GM23248 (cell line): ENCODE measurements around the gene BICRA. TPM values are rescaled to one million over a fixed set of nuclear protein-coding genes. Genes with fewer than 3 reads are reported as not detected.

Experiments
- DNase-seq: peaks from one replicate; pipeline ENCODE4 v3.0.0-alpha.2; 2015
- H2AFZ ChIP-seq: fragments of 200-600 bp; sonication (generic); 2 replicates; pipeline ENCODE4 v1.6.1; 2016; ENCODE audit warnings: antibody characterized with exemption
- H3F3A ChIP-seq: fragments of 200-600 bp; sonication (generic); 2 replicates; pipeline ENCODE4 v1.6.1; 2016; ENCODE audit warnings: mild to moderate bottlenecking, antibody characterized with exemption, mixed run types; ENCODE audit not compliant: insufficient read depth
- H3K27ac ChIP-seq: fragments of 200-600 bp; sonication (generic); 2 replicates; pipeline ENCODE4 v1.5.1; 2016; ENCODE audit warnings: mild to moderate bottlenecking
- H3K27me3 ChIP-seq: fragments of 200-600 bp; sonication (generic); replicated peaks from 2 replicates; pipeline ENCODE4 v1.6.1; 2016; ENCODE audit warnings: mild to moderate bottlenecking; ENCODE audit not compliant: insufficient read depth
- H3K36me3 ChIP-seq: fragments of 200-600 bp; sonication (generic); 2 replicates; pipeline ENCODE4 v1.6.1; 2016; ENCODE audit warnings: low read depth, mild to moderate bottlenecking
- H3K4me1 ChIP-seq: fragments of 200-600 bp; sonication (generic); 2 replicates; pipeline ENCODE4 v1.6.1; 2016; ENCODE audit warnings: mild to moderate bottlenecking; ENCODE audit not compliant: insufficient read depth
- H3K4me2 ChIP-seq: fragments of 200-600 bp; sonication (generic); one replicate; pipeline ENCODE4 v1.6.1; 2016; ENCODE audit warnings: mild to moderate bottlenecking; ENCODE audit not compliant: unreplicated experiment
- H3K4me3 ChIP-seq: fragments of 200-600 bp; sonication (generic); 2 replicates; pipeline ENCODE4 v1.5.1; 2016; ENCODE audit warnings: mild to moderate bottlenecking
- H3K79me2 ChIP-seq: fragments of 200-600 bp; sonication (generic); 2 replicates; pipeline ENCODE4 v1.6.1; 2016; ENCODE audit warnings: mild to moderate bottlenecking; ENCODE audit not compliant: insufficient read depth
- H3K9ac ChIP-seq: fragments of 200-600 bp; sonication (generic); 2 replicates; pipeline ENCODE4 v1.6.1; 2016; ENCODE audit warnings: mild to moderate bottlenecking
- H3K9me2 ChIP-seq: fragments of 200-600 bp; sonication (generic); 2 replicates; pipeline ENCODE4 v1.6.1; 2016; ENCODE audit warnings: mixed run types, mild to moderate bottlenecking, moderate library complexity; ENCODE audit not compliant: insufficient read depth
- H3K9me3 ChIP-seq: fragments of 200-600 bp; sonication (generic); one replicate; pipeline ENCODE4 v1.6.1; 2017; ENCODE audit warnings: low read depth
- H4K20me1 ChIP-seq: fragments of 200-600 bp; sonication (generic); 2 replicates; pipeline ENCODE4 v1.6.0; 2016; ENCODE audit not compliant: insufficient read depth
- EZH2 ChIP-seq: fragments of 200-600 bp; sonication (generic); IDR thresholded peaks from 2 replicates; pipeline ENCODE4 v1.6.1; 2018; ENCODE audit warnings: antibody characterized with exemption, mild to moderate bottlenecking; ENCODE audit not compliant: insufficient read depth, poor library complexity, severe bottlenecking
- EZH2phosphoT487 ChIP-seq: fragments of 200-600 bp; sonication (generic); IDR thresholded peaks from 2 replicates; pipeline ENCODE4 v1.6.1; 2018; ENCODE audit warnings: antibody characterized with exemption, moderate library complexity, mild to moderate bottlenecking, low read depth; ENCODE audit not compliant: insufficient read depth
- WGBS, 2 experiments: methylation state at CpG; one replicate each; pipeline ENCODE4 v1.1.6; 2015 to 2017; ENCODE audit warnings: low lambda C conversion rate in 2 of 2, low coverage in 1 of 2; ENCODE audit errors: missing lambda C conversion rate in 2 of 2; 5-methylcytosine and 5-hydroxymethylcytosine counted together
- in situ Hi-C: fragments of 300-500 bp; cut with MboI; formaldehyde crosslinking; loops from 2 replicates; pipeline ENCODE4 v1.15.0; 2020
- polyA plus RNA-seq: library from polyadenylated mRNA; unstranded; fragments of >200 nt; fragmentation: Nextera tagmentation; extraction: Ambion mirVana; gene quantifications from 2 replicates; pipeline ENCODE4 v1.2.1, GENCODE V29; 2016
- total RNA-seq: library from RNA; depleted of rRNA; stranded (reverse); fragments of >200 nt; shearing (Covaris generic); gene quantifications from 2 replicates; pipeline ENCODE4 v1.2.3, GENCODE V29; 2014

BICRA gene
- total and polyA plus RNA-seq, 2 experiments from 2014 or later: 0.86 to 1.1 TPM

DNA sequence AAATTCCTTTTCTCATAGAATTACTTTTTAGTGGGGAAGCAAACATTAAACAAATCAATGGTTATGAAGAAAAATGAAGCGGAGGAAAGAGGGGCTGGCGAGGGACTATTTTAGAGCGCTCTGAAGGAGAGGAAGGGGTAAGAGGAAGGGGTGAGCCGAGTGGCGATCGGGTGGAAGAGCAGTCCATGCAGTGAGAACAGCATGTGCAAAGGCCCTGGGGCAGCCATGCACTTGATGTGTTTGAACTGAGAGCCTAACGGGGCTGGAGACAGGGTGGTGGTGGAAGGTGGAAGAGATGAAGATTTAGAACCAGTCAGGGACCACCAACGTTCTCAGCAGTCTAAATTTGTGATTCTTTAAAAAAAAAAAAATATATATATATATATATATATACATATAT lies 122.0 kb downstream of the BICRA start:
- Histone ChIP-seq H3K79me2 (peaks cover 94% of the 10 kb centered on the region), H3K27me3 (no peaks in the 10 kb centered on the region)

DNA sequence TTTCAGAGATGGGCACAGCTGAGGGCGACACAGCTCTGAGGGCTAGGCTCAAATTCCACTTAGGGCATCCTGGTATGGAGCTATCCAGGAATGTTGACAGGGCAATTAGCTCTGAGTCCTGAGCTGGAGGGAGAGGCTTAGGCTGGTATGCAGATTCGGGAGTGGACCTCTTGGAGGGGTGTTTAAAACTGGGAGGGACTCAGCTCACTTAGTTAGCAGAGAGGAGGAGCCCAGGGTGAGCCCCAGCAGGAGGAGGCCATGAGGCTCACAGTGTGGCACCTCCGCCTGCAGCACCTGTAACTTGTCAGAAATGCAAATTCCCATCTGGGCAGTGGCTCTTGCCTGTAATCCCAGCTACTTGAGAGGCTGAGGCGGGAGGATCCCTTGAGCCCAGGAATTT lies 126.2 kb downstream of the BICRA start:
- Histone ChIP-seq H3K27me3 (no peaks in the 10 kb centered on the region), H3K27ac (no peak overlapping the region), H3K9me2 (no peaks in the 10 kb centered on the region), H2AFZ (no peak overlapping the region), H3K4me2 (no peak overlapping the region), H3F3A (peaks cover 45% of the 10 kb centered on the region), H3K4me1 (no peaks in the 10 kb centered on the region), H3K36me3 (peaks cover 63% of the 10 kb centered on the region), H3K9ac (no peak overlapping the region), H3K79me2 (peaks cover 75% of the 10 kb centered on the region), H3K9me3 (no peaks in the 10 kb centered on the region), H3K4me3 (no peak overlapping the region), H4K20me1 (no peaks in the 10 kb centered on the region)
- TF ChIP-seq EZH2phosphoT487: no peak
- TF ChIP-seq EZH2: no peak
- WGBS, 2 experiments: 72 to 73% methylated on average over 4 of the region's 4 CpGs
- no peak for DNase-seq
- in situ Hi-C loops: no loop called here

More for the DNA sequence above, 122.0 kb downstream of the BICRA start:
- H4K20me1 ChIP-seq: no peaks in the 10 kb centered on the region
- WGBS, 2 experiments: 81 to 88% methylated on average over 7 to 8 of the region's 8 CpGs
- no peak overlapping the region for H2AFZ ChIP-seq
- H3K4me3 ChIP-seq: no peak overlapping the region
- H3F3A ChIP-seq: peaks cover 47% of the 10 kb centered on the region
- DNase-seq: no peak
- no peaks in the 10 kb centered on the region for H3K9me3 ChIP-seq
- no peak overlapping the region for H3K4me2 ChIP-seq
- H3K9me2 ChIP-seq: no peaks in the 10 kb centered on the region
- H3K27ac ChIP-seq: no peak overlapping the region
- in situ Hi-C loops: no loop called here
- H3K4me1 ChIP-seq: peaks cover 33% of the 10 kb centered on the region
- TF ChIP-seq EZH2 (no peak), EZH2phosphoT487 (no peak)
- no peak overlapping the region for H3K9ac ChIP-seq
- peaks cover 50% of the 10 kb centered on the region for H3K36me3 ChIP-seq

DNA sequence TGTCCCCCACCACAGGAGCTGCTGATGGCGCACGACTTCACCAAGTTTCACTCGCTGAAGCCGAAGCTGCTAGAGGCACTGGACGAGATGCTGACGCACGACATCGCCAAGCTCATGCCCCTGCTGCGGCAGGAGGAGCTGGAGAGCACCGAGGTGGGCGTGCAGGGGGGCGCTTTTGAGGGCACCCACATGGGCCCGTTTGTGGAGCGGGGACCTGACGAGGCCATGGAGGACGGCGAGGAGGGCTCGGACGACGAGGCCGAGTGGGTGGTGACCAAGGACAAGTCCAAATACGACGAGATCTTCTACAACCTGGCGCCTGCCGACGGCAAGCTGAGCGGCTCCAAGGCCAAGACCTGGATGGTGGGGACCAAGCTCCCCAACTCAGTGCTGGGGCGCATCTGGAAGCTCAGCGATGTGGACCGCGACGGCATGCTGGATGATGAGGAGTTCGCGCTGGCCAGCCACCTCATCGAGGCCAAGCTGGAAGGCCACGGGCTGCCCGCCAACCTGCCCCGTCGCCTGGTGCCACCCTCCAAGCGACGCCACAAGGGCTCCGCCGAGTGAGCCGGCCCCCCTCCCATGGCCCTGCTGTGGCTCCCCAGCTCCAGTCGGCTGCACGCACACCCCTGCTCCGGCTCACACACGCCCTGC lies 132.1 kb downstream of the BICRA start:
- Histone ChIP-seq H3K9ac (no peak overlapping the region), H3K9me2 (no peaks in the 10 kb centered on the region), H3K4me3 (no peak overlapping the region), H3K36me3 (peaks cover 29% of the 10 kb centered on the region), H2AFZ (no peak overlapping the region), H3K4me2 (no peak overlapping the region), H3K4me1 (peaks cover 19% of the 10 kb centered on the region), H3K79me2 (peaks cover 20% of the 10 kb centered on the region), H3K27ac (0 out of 2 replicates have a peak overlapping the region, but pooled peaks have one; percentile 98), H3K27me3 (no peaks in the 10 kb centered on the region), H3F3A (peaks cover 60% of the 10 kb centered on the region), H4K20me1 (no peaks in the 10 kb centered on the region), H3K9me3 (no peaks in the 10 kb centered on the region)
- DNase-seq: no peak
- TF ChIP-seq EZH2phosphoT487: no peak
- no peak for TF ChIP-seq EZH2
- in situ Hi-C loops: no loop called here
- 91 to 92% methylated on average over 48 of the region's 48 CpGs for WGBS, 2 experiments

- Histone ChIP-seq H3K9me2 (no peaks in the 10 kb centered on the region), H3K27ac (peak overlapping the region; percentile 98), H3K79me2 (peaks cover 22% of the 10 kb centered on the region), H3K9ac (no peak overlapping the region), H3K36me3 (peaks cover 24% of the 10 kb centered on the region), H2AFZ (no peak overlapping the region), H4K20me1 (no peaks in the 10 kb centered on the region), H3K4me1 (peaks cover 26% of the 10 kb centered on the region), H3K9me3 (no peaks in the 10 kb centered on the region), H3F3A (peaks cover 54% of the 10 kb centered on the region), H3K4me2 (no peak overlapping the region), H3K4me3 (no peak overlapping the region), H3K27me3 (no peaks in the 10 kb centered on the region)
- in situ Hi-C loops: no loop called here
- peak; percentile 25 for DNase-seq
- WGBS, 2 experiments: 83 to 87% methylated on average over 15 of the region's 15 CpGs
- TF ChIP-seq EZH2phosphoT487 (no peak), EZH2 (no peak)
These were observed 132.7 kb downstream of the BICRA start for GRCh38 chr19:47741544-47742140.
